COLO668 (cell line): Measurements from ENCODE around the gene RGS11.

Experiments used
- DNase-seq: peaks from one replicate; lab custom pipeline; 2025; ENCODE audit not compliant: unreplicated experiment; lab: John Stamatoyannopoulos, UW

RGS11 gene

DNA sequence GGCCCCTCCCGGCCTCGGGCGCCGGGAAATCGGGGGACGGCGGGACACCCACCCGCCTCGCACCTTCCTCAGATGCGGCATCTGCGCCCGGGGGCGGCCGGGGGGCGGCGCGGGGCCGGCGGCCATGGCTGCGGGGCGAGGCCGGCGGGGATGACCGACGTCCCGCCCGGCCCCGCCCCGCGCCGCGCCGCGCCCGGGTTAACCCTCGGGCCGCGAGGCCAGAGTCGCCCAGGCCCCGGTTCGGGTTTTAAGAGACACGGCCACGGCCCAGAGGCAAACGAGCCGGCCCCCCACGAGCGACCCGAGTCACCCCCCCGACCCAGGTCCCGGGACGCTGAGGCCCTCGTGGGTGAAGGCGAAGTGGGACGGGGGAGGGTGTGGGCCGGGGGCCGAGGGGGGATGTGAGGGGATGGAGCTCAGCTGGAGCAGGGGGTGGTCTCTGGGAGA, at the start of gene RGS11:
Gene RGS11, minus strand, starts transcription at position 159 of the 447 bp plus-strand sequence. Its CDS starts 33 bp downstream, at position 126.
- no peak for DNase-seq

DNA sequence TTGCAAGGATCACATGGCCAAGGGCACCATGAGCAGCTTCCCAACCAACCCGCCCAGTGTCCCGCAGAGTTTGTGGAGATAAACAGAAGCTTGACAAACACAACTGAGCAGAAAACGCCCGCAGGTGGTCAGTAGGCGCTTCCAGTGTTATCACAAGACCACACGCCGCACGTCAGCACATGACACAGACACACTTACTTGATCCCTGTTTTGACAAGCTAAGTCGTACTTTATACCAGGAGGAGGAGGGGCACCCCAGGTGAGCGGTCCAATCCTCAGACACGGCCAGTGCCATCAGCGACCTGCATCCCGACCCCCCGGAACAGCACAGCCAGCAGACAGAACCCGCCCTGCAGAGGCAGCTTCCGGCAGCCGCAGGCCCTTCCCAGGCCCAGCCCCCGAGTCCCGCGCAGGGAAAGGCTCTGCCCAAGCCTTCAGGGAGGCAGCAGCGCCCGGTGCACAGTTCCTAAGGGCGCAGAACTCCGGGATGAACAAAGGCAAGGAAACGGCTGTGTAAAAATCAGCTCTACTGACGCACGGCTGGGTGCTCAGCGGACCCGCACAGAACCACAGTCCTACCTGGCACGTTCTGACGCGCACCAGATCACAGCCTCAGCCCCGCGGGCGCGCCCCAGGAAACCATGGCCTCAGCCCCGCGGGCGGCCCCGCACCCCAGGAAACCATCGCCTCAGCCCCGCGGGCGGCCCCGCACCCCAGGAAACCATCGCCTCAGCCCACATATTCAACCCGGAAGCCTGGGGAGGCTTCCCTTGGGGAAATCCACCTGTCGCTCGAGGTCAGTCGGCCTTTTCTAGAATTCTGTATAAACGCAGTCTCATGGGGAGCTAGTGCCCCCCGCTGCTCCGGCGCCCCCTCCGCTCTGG, 48.9 kb upstream of the RGS11 start:
- peak; percentile 93 for DNase-seq

DNA sequence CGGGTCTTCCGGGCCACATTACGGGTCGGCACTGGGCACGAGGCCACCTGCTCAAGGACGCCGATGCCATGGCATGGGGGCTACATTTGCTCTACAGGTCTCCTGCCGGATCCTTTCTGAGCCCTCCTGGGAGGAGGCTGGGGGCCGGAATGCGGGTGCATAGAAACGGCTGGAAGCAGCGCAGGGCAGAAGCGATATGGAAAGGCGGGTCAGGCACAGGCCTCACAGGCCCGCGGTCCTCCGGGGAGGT, 48.4 kb upstream of the RGS11 start:
- no peak for DNase-seq

GRCh38 chr16:322476-323143, 46.9 kb upstream of the RGS11 start:
- no peak for DNase-seq

GRCh38 chr16:321532-321931, 45.8 kb upstream of the RGS11 start:
- DNase-seq, result no peak

GRCh38 chr16:320206-320605, 44.5 kb upstream of the RGS11 start:
- DNase-seq, result no peak

DNA sequence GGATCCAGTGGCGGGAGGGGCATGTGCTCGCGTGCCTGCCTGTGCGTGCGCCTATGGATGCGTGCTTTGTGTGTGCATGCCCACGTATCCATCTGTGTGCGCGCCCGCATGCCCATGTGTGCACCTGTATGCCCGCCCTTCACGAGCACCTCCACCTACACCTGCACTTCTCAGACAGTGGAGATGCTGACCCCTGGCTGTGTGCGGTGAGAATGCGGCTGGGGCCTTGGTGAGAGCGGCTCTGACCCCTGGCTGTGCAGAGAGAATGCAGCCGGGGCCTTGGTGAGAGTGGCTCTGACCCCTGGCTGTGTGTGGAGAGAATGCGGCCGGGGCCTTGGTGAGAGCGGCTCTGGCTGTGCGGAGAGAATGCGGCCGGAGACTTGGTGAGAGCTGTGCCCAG, 42.9 kb upstream of the RGS11 start:
- DNase-seq, result no peak

DNA sequence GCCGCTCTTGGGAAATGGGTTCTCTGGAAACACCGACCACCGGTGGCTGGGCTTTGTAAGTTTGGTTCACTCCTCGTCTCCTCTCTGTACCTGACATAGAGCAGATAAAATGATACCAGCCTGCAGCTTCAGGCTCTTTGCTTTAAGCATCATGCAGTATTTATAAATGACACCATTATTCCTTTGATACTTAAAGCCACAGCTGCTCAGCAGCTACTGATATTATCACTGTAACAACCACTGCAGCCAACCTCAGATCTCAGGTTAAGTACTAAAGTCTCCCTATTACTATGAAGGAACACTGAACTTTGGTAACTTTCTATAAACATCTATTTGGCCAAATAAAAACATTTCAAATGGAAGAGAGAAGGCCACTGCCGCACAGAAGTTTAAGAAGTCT, 41.8 kb upstream of the RGS11 start:
- DNase-seq, result no peak

GRCh38 chr16:316741-317464, 41.2 kb upstream of the RGS11 start:
- no peak for DNase-seq

GRCh38 chr16:314795-315299, 39.1 kb upstream of the RGS11 start:
- no peak for DNase-seq

GRCh38 chr16:314351-314750, 38.6 kb upstream of the RGS11 start:
- DNase-seq, result no peak

DNA sequence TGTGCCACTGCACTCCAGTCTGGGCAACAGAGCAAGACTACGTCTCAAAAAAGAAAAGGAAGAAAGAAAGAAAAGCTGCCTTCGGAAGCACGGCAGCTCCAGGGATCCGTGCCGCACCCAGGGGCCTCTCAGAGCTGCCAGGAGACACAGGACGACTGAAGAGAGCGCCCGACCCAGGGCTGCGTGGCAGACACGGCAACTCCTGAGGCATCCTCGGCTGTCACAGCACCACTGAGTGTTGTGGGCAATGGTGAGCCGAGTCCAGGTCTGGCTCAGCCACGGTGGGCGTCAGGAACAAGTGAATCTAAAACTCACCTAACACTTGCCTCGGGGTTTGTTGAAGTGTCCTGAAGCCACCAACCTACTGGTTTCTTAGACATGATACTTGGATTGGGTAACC, 36.0 kb upstream of the RGS11 start:
- no peak for DNase-seq

- DNase-seq, result no peak
Measured at GRCh38 chr16:309476-309875, 33.7 kb upstream of the RGS11 start.

GRCh38 chr16:307691-308312, 32.1 kb upstream of the RGS11 start:
- DNase-seq, result no peak

DNA sequence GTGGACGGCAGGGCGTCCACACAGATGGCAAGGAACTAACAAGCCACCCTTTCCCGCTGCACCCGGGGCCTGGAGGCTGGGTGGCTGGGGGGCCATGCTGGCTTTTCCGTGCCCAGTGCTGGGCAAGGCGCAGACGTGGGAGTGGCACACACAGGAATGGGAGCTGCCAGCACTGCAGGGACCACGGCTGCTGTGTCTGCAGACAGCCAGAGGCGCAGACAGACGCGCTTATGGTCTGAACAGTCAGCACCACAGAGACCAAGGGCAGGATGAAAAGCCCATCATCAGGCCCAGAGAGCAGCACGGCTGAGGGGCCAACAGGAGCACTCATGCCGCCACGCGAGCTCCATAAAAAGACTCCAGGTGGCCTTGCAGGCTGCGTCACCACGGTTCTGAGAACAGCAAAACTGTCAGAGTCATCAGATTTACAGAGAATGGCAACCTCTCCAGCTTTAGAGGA, 31.2 kb upstream of the RGS11 start:
- DNase-seq, result no peak

- peak; percentile 19 for DNase-seq
Measured at GRCh38 chr16:305916-306626, 30.3 kb upstream of the RGS11 start.

DNA sequence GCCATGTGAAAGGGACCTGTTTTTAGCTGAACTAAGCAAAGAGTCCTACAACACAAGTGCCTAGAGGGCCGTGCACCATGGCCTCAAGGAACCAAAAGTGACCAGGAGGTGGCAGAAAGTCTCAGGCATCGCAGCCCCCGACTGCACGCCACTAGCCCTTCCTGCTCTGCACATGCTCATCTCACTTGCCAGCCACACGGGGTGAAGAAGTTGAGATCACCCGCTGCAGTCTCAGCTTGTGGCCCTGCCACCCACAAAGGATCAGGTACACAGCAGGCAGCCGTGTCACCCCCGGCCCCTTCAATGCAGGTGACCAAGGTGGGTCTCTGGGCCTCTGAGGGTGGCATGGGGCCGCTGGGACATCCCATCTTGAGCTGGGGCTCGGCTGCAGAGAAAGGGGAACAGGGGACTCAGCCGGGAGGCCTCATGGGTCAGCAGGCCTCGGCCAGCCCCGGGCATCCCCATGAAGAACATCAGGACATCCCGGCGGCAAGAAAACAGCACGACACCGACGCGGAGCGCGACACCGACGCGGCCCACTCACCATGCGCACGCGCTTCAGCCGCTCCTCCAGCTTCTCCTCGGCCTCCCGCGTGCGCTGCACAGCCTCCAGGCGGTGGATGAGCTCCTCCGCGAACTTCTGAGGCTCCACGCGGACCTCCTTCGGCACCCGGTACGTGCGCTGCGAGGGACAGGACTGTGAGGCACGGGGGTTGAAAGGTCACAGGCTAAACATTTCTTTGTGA, 28.2 kb upstream of the RGS11 start:
- peak; percentile 24 for DNase-seq

DNA sequence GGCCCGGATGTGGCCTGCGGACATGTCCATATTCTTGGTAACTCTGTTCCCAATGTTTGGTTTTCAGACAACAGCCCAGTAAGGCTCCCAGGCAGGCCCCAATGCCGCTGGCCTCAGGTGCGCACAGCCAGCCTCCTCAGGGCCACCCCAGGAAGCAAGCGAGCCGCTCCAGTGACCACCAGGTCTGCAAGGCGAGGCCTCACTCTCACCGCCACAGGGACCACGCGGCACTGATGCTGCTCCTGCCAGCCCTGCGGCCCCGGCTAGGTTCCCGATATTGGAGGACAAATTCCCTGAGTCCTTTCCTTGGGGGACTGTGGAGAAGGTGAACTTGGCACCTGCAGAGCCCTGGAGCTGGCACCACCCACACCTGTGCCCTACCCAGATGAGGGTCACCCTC, 26.2 kb upstream of the RGS11 start:
- no peak for DNase-seq

GRCh38 chr16:301235-301634, 25.5 kb upstream of the RGS11 start:
- no peak for DNase-seq

DNA sequence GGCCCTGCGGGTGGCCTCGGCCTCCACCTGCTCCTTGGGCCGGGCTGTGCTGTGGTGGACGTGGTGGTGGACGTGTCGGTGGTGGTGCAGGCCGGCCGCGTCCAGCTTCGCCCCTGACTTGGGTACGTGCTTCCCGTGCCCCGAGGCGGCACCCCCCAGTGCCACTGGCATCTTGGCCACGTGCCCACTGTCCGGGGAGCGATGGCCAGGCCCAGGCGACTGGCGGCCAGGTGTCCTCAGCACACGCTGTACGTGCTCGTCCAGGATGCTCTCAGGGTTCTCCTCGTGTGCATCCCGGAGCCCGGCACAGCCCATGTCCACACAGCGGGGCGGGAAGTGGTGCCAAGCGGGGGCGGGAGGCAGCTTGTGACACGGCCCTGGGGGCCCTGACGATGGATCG, 22.1 kb upstream of the RGS11 start:
- no peak for DNase-seq
